Measurements from ENCODE around the gene MAMSTR. TPM values are rescaled to one million over a fixed set of nuclear protein-coding genes. Genes with fewer than 3 reads are reported as not detected.

MAMSTR gene
- total and polyA plus RNA-seq, 2 of the 4 experiments (the other 2 are of a cell fraction) = 0.18 to 1.9 TPM

GRCh38 chr19:48755787-48756186 lies 36.3 kb upstream of the MAMSTR start:
- ATAC-seq (ENCODE audit: low read depth) (no peak), DNase-seq (no peak)
- peaks cover 4% of the 10 kb centered on the region; the same call in 1 of the 2 replicates for H3K4me1 ChIP-seq (ENCODE audit: control insufficient read depth, insufficient read depth, low read length)
- H2BK120ac ChIP-seq (ENCODE audit: low read depth, low read length) = no peak overlapping the region
- no peak overlapping the region for H3K56ac ChIP-seq (ENCODE audit: extremely low read depth, insufficient read depth, low read length)
- H4K91ac ChIP-seq (ENCODE audit: insufficient read depth, low read depth, low read length) = no peak overlapping the region
- H4K5ac ChIP-seq (ENCODE audit: low read depth, low read length) = no peak overlapping the region
- no peaks in the 10 kb centered on the region for H3K9me3 ChIP-seq (ENCODE audit: control insufficient read depth, insufficient read depth, low read length)
- no peak overlapping the region for H2BK20ac ChIP-seq (ENCODE audit: low read depth, low read length)
- no peak overlapping the region for H3K9ac ChIP-seq (ENCODE audit: low read depth, low read length)
- H4K20me1 ChIP-seq (ENCODE audit: insufficient read depth, low read length) = no peaks in the 10 kb centered on the region
- dilution Hi-C loops (cut with HindIII; ENCODE audit: low sequenced_read_pairs, unreplicated experiment) = no loop called here
- BruUV-seq (replicated peaks) = no TSS peak
- H3K4ac ChIP-seq (ENCODE audit: low read depth, low read length) = no peak overlapping the region
- TF ChIP-seq FOS (IDR thresholded peaks at IDR 0.05; ENCODE audit: low read depth, low read length) (no peak), MAZ (IDR thresholded peaks at IDR 0.05; ENCODE audit: borderline replicate concordance, low read depth, low read length) (no peak), POLR2A (IDR thresholded peaks at IDR 0.05; ENCODE audit: low read depth, low read length) (no peak), RFX5 (IDR thresholded peaks at IDR 0.05; ENCODE audit: low read depth, low read length) (no peak), RCOR1 (IDR thresholded peaks at IDR 0.05; ENCODE audit: insufficient replicate concordance, low read length) (no peak), CHD1 (IDR thresholded peaks at IDR 0.05; ENCODE audit: low read depth, low read length) (no peak), ELK1 (IDR thresholded peaks at IDR 0.05; ENCODE audit: borderline replicate concordance, low read depth, low read length) (no peak), USF2 (IDR thresholded peaks at IDR 0.05; ENCODE audit: low read depth, low read length) (no peak), MXI1 (IDR thresholded peaks at IDR 0.05; ENCODE audit: borderline replicate concordance, low read depth, low read length) (no peak), MAFK (IDR thresholded peaks at IDR 0.05; ENCODE audit: low read depth, low read length) (no peak), SMC3 (IDR thresholded peaks at IDR 0.05; ENCODE audit: low read depth, low read length) (no peak), BHLHE40 (IDR thresholded peaks at IDR 0.05; ENCODE audit: low read depth, low read length) (no peak)
- ChIA-PET CTCF (no interaction called here), POLR2A (ENCODE audit: unreplicated experiment) (no interaction called here)
- in situ Hi-C loops (cut with MboI; ENCODE audit: low sequenced_read_pairs) = no loop called here
- no peak overlapping the region for H2AFZ ChIP-seq (replicated peaks; ENCODE audit: low read length, poor library complexity)
- no peak overlapping the region for H2BK5ac ChIP-seq (ENCODE audit: low read depth, low read length, poor library complexity, severe bottlenecking)
- WGBS, 2 experiments (ENCODE audit: extremely low coverage in 2 of 2, insufficient read length in 1 of 2) = 81% methylated on average over 3 of the region's 5 CpGs; no CpG with 5 or more reads in 1 of the 2 experiments
- intact Hi-C loops (cut with micrococcal nuclease) = no loop called here
- no peak overlapping the region for H3K27ac ChIP-seq (ENCODE audit: insufficient read depth, low read length)
- H3K27me3 ChIP-seq (ENCODE audit: control insufficient read depth, insufficient read depth, low read length) = peaks cover 32% of the 10 kb centered on the region
- H2BK15ac ChIP-seq (ENCODE audit: low read depth, low read length) = no peak overlapping the region
- H3K23ac ChIP-seq (ENCODE audit: low read depth, low read length) = no peak overlapping the region
- no peaks in the 10 kb centered on the region for H3K36me3 ChIP-seq (ENCODE audit: control insufficient read depth, insufficient read depth, low read length)
- no peak overlapping the region for H3K4me2 ChIP-seq (ENCODE audit: low read depth, low read length)
- no peak overlapping the region for H4K8ac ChIP-seq (ENCODE audit: low read depth in 2 of 2, low read length in 2 of 2)
- no peaks in the 10 kb centered on the region for H3K79me1 ChIP-seq (ENCODE audit: low read depth in 1 of 2, low read length in 2 of 2)
- peak overlapping the region; percentile 70 for H2AK9ac ChIP-seq (replicated peaks; ENCODE audit: low read depth, low read length, poor library complexity)
- H3K18ac ChIP-seq (ENCODE audit: low read depth, low read length) = no peak overlapping the region
- H3K4me3 ChIP-seq (ENCODE audit: insufficient read depth, low read depth, low read length) = no peak overlapping the region
- H3K14ac ChIP-seq (replicated peaks; ENCODE audit: low read depth, low read length) = no peak overlapping the region
- no peak overlapping the region for H2AK5ac ChIP-seq (ENCODE audit: low read depth, low read length)
- no peaks in the 10 kb centered on the region for H3K9me1 ChIP-seq (ENCODE audit: insufficient read depth, low read length)
